Liver (tissue), 9 donors: Measurements from ENCODE around the gene ADIG. TPM values are rescaled to one million over a fixed set of nuclear protein-coding genes. Genes with fewer than 3 reads are reported as not detected.

Experiments
- DNase-seq: peaks from one replicate; pipeline ENCODE4 v3.0.0-alpha.2; 2017; ENCODE audit warnings: low spot score
- H3K27ac ChIP-seq, 2 donors: one replicate each; pipeline ENCODE4 v1.7.0; 2013; ENCODE audit warnings: inconsistent platforms in 2 of 2, low read length in 2 of 2, control low read depth in 1 of 2, low read depth in 1 of 2, mild to moderate bottlenecking in 1 of 2
- H3K27me3 ChIP-seq, 4 donors: one replicate each; pipeline versions ENCODE4 v1.6.1 to v1.7.0; 2013; ENCODE audit warnings: low read length in 3 of 4, inconsistent platforms in 1 of 4, mild to moderate bottlenecking in 1 of 4, moderate library complexity in 1 of 4; ENCODE audit not compliant: control insufficient read depth in 4 of 4, insufficient read depth in 4 of 4
- H3K36me3 ChIP-seq, 4 donors: one replicate each; pipeline versions ENCODE4 v1.6.1 to v1.7.0; 2013; ENCODE audit warnings: low read length in 3 of 4, mild to moderate bottlenecking in 3 of 4, low read depth in 1 of 4, moderate library complexity in 1 of 4; ENCODE audit not compliant: control insufficient read depth in 4 of 4, insufficient read depth in 3 of 4
- H3K4me1 ChIP-seq, 4 donors: one replicate each; pipeline versions ENCODE4 v1.6.1 to v1.7.0; 2013; ENCODE audit warnings: low read length in 3 of 4, mild to moderate bottlenecking in 3 of 4, moderate library complexity in 1 of 4; ENCODE audit not compliant: control insufficient read depth in 4 of 4, insufficient read depth in 4 of 4
- H3K4me3 ChIP-seq, 3 donors: one replicate each; pipeline versions ENCODE4 v1.6.1 to v1.7.0; 2013; ENCODE audit warnings: low read length in 3 of 3, control low read depth in 1 of 3, low read depth in 1 of 3, mild to moderate bottlenecking in 1 of 3
- H3K9ac ChIP-seq, 2 donors: one replicate each; pipeline ENCODE4 v1.7.0; 2013; ENCODE audit warnings: low read length in 2 of 2, mild to moderate bottlenecking in 2 of 2, moderate library complexity in 2 of 2, control low read depth in 1 of 2, low read depth in 1 of 2
- H3K9me3 ChIP-seq, 4 donors: one replicate each; pipeline versions ENCODE4 v1.6.1 to v1.7.0; 2013; ENCODE audit warnings: low read length in 3 of 4; ENCODE audit not compliant: control insufficient read depth in 4 of 4
- ATF3 ChIP-seq: IDR thresholded peaks from 2 replicates; pipeline ENCODE4 v1.6.1; 2016; ENCODE audit warnings: antibody characterized with exemption
- EGR1 ChIP-seq, 2 donors: IDR thresholded peaks; 2 replicates each; pipeline ENCODE4 v1.6.1; 2016 to 2018; ENCODE audit warnings: antibody characterized with exemption in 2 of 2, low read depth in 2 of 2
- FOXA1 ChIP-seq: IDR thresholded peaks from 2 replicates; pipeline ENCODE4 v1.6.1; 2016; ENCODE audit warnings: antibody characterized with exemption
- FOXA2 ChIP-seq: IDR thresholded peaks from 2 replicates; pipeline ENCODE4 v1.6.1; 2016; ENCODE audit warnings: antibody characterized with exemption
- GABPA ChIP-seq, 2 donors: IDR thresholded peaks in 1 of 2; conservative IDR thresholded peaks in 1 of 2; 2 replicates each; pipeline ENCODE4 v1.6.1; 2016; ENCODE audit warnings: antibody characterized with exemption in 2 of 2, mild to moderate bottlenecking in 1 of 2, moderate library complexity in 1 of 2
- HNF4A ChIP-seq, 2 donors: conservative IDR thresholded peaks; 2 replicates each; pipeline ENCODE4 v1.6.1; 2016; ENCODE audit warnings: antibody characterized with exemption in 2 of 2, mild to moderate bottlenecking in 2 of 2
- HNF4G ChIP-seq: IDR thresholded peaks from 2 replicates; pipeline ENCODE4 v1.6.1; 2016; ENCODE audit warnings: antibody characterized with exemption
- JUND ChIP-seq, 2 donors: IDR thresholded peaks; 2 replicates each; pipeline ENCODE4 v1.6.1; 2016; ENCODE audit warnings: antibody characterized with exemption in 2 of 2
- MAX ChIP-seq: IDR thresholded peaks from 2 replicates; pipeline ENCODE4 v1.6.1; 2016; ENCODE audit warnings: antibody characterized with exemption
- NR2F2 ChIP-seq: IDR thresholded peaks from 2 replicates; pipeline ENCODE4 v1.6.1; 2016; ENCODE audit warnings: antibody characterized with exemption
- RAD21 ChIP-seq, 2 donors: IDR thresholded peaks; 2 replicates each; pipeline ENCODE4 v1.6.1; 2016; ENCODE audit warnings: antibody characterized with exemption in 2 of 2, mild to moderate bottlenecking in 2 of 2
- RXRA ChIP-seq, 2 donors: IDR thresholded peaks; 2 replicates each; pipeline ENCODE4 v1.6.1; 2017 to 2018; ENCODE audit warnings: antibody characterized with exemption in 2 of 2, mild to moderate bottlenecking in 1 of 2
- SP1 ChIP-seq: IDR thresholded peaks from 2 replicates; pipeline ENCODE4 v1.6.1; 2018; ENCODE audit warnings: antibody characterized with exemption, mild to moderate bottlenecking
- TAF1 ChIP-seq: conservative IDR thresholded peaks from 2 replicates; pipeline ENCODE4 v1.6.1; 2016; ENCODE audit warnings: antibody characterized with exemption, mild to moderate bottlenecking
- YY1 ChIP-seq: IDR thresholded peaks from 2 replicates; pipeline ENCODE4 v1.6.1; 2016; ENCODE audit warnings: antibody characterized with exemption, mild to moderate bottlenecking
- WGBS: extraction: QIAGEN DNeasy Blood & Tissue Kit; methylation state at CpG from one replicate; pipeline ENCODE4 v1.1.7; 2013; 5-methylcytosine and 5-hydroxymethylcytosine counted together
- polyA plus RNA-seq, 2 donors: library from polyadenylated mRNA; stranded (reverse) in 1 of 2; unstranded in 1 of 2; fragments of 200-250 nt in 1 of 2; fragments of >200 nt in 1 of 2; fragmentation: Nextera tagmentation in 1 of 2; extraction: Ambion mirVana in 1 of 2; gene quantifications; one replicate each; pipeline versions ENCODE4 v1.2.1 to v1.2.3, GENCODE V29; 2013 to 2015
- total RNA-seq, 2 donors: library from RNA; depleted of rRNA; stranded (reverse); fragments of >200 nt; gene quantifications; one replicate each; pipeline ENCODE4 v1.2.3, GENCODE V29; 2014
- TF ChIP-seq, protein P1 (sequence below): IDR thresholded peaks from 2 replicates; pipeline ENCODE4 v1.6.1; 2016; ENCODE audit warnings: antibody characterized with exemption, mild to moderate bottlenecking
- TF ChIP-seq, protein P2 (sequence below): IDR thresholded peaks from 2 replicates; pipeline ENCODE4 v1.6.1; 2016; ENCODE audit warnings: antibody characterized with exemption
- TF ChIP-seq, protein P3 (sequence below): fragments of 150-350 bp; IDR thresholded peaks from 2 replicates; pipeline ENCODE4 v1.5.1; 2017; ENCODE audit warnings: improper control_type of control experiment, low read depth, low read length; ENCODE audit not compliant: missing input control
- donor health status: healthy.
- donor health status: healthy.
- donor health status: healthy.
- donor health status: healthy.
- donor health status: healthy.

Gene ADIG
- total and polyA plus RNA-seq, 4 donors, result not detected

DNA sequence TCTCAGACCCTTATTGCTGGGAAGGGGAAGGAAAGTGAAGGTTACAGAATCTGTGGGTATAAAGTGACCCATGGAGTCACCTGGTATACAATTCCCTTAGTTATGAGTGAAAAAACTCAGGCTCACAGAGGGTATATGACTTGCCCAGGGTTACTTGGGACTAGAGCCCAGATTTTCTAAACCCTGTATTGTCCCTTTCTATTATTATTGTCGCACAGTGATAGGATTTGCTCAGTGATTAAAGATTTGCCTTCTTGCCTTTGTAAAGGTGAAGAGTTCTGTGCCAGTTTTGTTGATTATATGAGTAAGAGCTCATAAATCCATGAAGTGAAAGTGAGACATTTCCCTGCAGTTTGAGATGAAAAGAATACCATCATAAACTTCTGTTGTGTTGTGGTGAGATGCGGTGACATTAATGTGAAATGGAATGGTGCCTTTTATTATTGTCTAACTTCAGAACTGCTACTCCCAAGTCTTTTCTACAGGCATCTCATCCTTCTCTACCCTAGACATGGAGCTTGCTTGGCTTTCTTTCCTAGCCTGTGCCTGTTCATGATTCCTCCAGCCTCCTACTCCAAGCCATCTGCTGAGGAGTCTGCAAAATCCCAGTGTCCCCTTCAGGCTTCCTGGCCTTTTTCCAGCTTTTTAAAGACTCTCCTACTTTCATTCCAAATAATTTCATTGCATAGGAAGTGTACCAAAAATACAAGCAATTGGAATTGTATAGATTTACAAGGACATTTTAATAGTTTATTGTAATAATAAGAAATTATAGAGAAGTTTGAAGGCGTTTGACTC, 33.5 kb upstream of the ADIG start:
- Histone ChIP-seq H3K36me3 (peaks cover 9 to 70% (median 55%) of the 10 kb centered on the region in 4 donors), H3K27ac (no peak overlapping the region), H3K4me3 (no peak overlapping the region), H3K9ac (no peak overlapping the region), H3K9me3 (no peaks in the 10 kb centered on the region), H3K27me3 (no peaks in the 10 kb centered on the region), H3K4me1 (peaks cover 0 to 1% (median 0%) of the 10 kb centered on the region in 4 donors)
- TF ChIP-seq HNF4A (conservative IDR thresholded peaks at IDR 0.05) (no peak), SP1 (no peak), FOXA1 (no peak), ATF3 (no peak), RXRA (IDR thresholded peaks at IDR 0.05) (no peak), NR2F2 (no peak), FOXA2 (no peak), TAF1 (no peak), EGR1 (IDR thresholded peaks at IDR 0.05; ENCODE audit: low read depth in 2 of 2) (no peak), HNF4G (no peak), MAX (no peak), YY1 (no peak), RAD21 (IDR thresholded peaks at IDR 0.05) (no peak), GABPA (IDR thresholded peaks at IDR 0.05 in 1 of 2, conservative IDR thresholded peaks at IDR 0.05 in 1 of 2) (no peak), JUND (IDR thresholded peaks at IDR 0.05) (no peak)
- TF ChIP-seq, protein P1, sequence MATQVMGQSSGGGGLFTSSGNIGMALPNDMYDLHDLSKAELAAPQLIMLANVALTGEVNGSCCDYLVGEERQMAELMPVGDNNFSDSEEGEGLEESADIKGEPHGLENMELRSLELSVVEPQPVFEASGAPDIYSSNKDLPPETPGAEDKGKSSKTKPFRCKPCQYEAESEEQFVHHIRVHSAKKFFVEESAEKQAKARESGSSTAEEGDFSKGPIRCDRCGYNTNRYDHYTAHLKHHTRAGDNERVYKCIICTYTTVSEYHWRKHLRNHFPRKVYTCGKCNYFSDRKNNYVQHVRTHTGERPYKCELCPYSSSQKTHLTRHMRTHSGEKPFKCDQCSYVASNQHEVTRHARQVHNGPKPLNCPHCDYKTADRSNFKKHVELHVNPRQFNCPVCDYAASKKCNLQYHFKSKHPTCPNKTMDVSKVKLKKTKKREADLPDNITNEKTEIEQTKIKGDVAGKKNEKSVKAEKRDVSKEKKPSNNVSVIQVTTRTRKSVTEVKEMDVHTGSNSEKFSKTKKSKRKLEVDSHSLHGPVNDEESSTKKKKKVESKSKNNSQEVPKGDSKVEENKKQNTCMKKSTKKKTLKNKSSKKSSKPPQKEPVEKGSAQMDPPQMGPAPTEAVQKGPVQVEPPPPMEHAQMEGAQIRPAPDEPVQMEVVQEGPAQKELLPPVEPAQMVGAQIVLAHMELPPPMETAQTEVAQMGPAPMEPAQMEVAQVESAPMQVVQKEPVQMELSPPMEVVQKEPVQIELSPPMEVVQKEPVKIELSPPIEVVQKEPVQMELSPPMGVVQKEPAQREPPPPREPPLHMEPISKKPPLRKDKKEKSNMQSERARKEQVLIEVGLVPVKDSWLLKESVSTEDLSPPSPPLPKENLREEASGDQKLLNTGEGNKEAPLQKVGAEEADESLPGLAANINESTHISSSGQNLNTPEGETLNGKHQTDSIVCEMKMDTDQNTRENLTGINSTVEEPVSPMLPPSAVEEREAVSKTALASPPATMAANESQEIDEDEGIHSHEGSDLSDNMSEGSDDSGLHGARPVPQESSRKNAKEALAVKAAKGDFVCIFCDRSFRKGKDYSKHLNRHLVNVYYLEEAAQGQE, result no peak
- TF ChIP-seq, protein P2, sequence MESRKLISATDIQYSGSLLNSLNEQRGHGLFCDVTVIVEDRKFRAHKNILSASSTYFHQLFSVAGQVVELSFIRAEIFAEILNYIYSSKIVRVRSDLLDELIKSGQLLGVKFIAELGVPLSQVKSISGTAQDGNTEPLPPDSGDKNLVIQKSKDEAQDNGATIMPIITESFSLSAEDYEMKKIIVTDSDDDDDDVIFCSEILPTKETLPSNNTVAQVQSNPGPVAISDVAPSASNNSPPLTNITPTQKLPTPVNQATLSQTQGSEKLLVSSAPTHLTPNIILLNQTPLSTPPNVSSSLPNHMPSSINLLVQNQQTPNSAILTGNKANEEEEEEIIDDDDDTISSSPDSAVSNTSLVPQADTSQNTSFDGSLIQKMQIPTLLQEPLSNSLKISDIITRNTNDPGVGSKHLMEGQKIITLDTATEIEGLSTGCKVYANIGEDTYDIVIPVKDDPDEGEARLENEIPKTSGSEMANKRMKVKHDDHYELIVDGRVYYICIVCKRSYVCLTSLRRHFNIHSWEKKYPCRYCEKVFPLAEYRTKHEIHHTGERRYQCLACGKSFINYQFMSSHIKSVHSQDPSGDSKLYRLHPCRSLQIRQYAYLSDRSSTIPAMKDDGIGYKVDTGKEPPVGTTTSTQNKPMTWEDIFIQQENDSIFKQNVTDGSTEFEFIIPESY, result no peak
- TF ChIP-seq, protein P3, sequence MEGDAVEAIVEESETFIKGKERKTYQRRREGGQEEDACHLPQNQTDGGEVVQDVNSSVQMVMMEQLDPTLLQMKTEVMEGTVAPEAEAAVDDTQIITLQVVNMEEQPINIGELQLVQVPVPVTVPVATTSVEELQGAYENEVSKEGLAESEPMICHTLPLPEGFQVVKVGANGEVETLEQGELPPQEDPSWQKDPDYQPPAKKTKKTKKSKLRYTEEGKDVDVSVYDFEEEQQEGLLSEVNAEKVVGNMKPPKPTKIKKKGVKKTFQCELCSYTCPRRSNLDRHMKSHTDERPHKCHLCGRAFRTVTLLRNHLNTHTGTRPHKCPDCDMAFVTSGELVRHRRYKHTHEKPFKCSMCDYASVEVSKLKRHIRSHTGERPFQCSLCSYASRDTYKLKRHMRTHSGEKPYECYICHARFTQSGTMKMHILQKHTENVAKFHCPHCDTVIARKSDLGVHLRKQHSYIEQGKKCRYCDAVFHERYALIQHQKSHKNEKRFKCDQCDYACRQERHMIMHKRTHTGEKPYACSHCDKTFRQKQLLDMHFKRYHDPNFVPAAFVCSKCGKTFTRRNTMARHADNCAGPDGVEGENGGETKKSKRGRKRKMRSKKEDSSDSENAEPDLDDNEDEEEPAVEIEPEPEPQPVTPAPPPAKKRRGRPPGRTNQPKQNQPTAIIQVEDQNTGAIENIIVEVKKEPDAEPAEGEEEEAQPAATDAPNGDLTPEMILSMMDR, result no peak
- no peak for DNase-seq
- 93% methylated on average over 3 of the region's 3 CpGs for WGBS
